ENCODE results near the gene DCXR. TPM values are rescaled to one million over a fixed set of nuclear protein-coding genes. Genes with fewer than 3 reads are reported as not detected.

DCXR gene
- total RNA-seq, 4 donors from 2014 or later: 78.6 to 135 (median 102) TPM

DNA sequence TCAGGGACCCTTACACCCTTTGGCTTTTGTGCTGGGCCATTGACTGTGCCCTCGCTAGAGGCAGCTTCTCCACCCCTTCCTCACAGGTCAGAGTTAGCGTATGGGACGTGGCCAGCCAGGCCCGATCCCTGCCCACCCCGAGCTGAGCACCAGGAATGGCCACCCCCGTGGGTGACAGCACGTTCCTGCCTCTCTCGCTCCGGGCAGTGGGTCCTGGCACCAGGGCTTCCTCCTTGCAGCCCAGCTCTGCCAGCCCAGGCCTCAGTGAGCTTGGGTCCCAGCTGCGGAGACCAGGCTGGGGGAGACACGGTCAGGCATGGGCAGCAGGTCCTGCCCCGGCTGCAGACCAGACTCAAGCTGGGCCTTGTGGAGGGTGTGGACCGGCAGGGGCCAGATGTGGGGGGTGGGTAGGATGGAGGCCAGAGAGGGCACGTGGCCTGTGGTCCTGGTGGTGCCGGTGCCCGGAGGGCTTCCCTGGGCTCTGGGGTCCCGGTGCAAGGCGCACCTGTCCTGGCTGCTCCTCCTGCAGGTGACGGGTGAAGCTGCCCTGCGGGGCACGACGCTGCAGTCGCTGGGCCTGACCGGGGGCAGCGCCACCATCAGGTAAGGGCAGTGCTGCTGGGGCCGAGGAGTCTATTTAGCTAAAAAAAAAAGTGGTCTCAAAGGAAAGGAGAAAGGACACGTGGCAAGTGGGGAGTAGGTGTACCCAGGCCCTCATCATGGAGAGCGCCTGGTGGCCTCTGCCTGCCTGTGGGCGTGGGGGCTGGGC is 41.9 kb downstream of the DCXR start:
- Histone ChIP-seq H3K4me3 (no peak overlapping the region), H3K27ac (replicated peaks in 1 of 4) (no peak overlapping the region)

DNA sequence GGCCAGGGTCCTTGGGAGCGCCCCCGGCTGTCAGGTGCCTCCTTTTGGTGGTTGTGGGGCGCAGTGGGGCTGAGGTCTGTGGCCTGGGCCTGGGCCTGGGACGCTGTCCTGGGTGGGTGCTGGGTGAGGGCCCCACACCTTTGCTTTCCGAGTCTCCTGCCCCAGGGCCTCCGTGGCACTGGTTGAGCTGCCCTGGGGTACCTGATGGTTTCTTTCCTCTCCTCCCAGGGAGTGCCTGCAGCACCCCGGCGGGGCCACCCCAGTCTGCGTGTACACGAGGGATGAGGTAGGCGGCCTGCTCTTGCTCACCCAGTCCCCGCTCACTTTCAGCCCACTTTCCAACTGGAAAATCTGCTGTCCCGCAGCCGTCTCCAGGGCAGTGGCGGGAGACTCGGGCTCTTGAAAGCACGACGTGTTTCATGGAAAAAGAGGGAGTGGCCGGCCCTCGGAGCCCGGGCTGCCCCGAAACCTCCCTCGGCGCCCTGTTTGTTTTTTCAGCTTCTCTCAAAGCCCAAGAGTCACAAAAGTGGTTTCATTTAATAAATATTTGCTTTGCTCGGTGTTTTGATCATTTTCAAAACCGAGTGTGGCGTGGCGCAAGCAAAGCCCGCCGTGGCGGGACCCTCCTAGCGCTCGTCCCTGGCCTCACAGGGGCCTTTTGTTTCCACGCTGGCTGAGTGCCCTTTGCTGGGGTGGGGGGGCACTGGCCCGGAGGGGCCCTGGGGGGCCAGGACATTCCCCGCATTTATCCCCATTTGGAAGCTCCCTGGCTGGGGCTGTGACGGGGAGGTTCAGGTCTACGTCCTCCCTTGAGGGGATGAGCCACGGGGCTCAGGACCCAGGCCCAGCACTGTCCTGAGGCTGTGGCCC is 42.7 kb downstream of the DCXR start:
- H3K4me1 ChIP-seq: peaks cover 14 to 29% (median 23%) of the 10 kb centered on the region in 4 donors
- H3K9me3 ChIP-seq: no peaks in the 10 kb centered on the region
- no peak overlapping the region for H3K27ac ChIP-seq (replicated peaks in 1 of 4)
- intact Hi-C loops (cut with DNase I): no loop called here
- no peak for DNase-seq (ENCODE audit: extremely low spot score)
- H3K36me3 ChIP-seq: peaks cover 0 to 42% (median 34%) of the 10 kb centered on the region in 4 donors
- no peaks in the 10 kb centered on the region for H3K27me3 ChIP-seq
- WGBS: 88% methylated on average over 31 of the region's 39 CpGs
- H3K4me3 ChIP-seq: no peak overlapping the region
- TF ChIP-seq CTCF (IDR thresholded peaks at IDR 0.05) (no peak), POLR2AphosphoS5 (IDR thresholded peaks at IDR 0.05) (no peak), POLR2A (IDR thresholded peaks at IDR 0.05; ENCODE audit: low read depth) (no peak), EP300 (IDR thresholded peaks at IDR 0.05) (no peak)

More for the DNA sequence above, 41.9 kb downstream of the DCXR start:
- WGBS: 87% methylated on average over 19 of the region's 29 CpGs
- Histone ChIP-seq H3K27me3 (no peaks in the 10 kb centered on the region), H3K36me3 (peaks cover 0 to 38% (median 32%) of the 10 kb centered on the region in 4 donors), H3K9me3 (no peaks in the 10 kb centered on the region), H3K4me1 (peaks cover 14 to 29% (median 23%) of the 10 kb centered on the region in 4 donors)
- intact Hi-C loops (cut with DNase I): no loop called here
- DNase-seq (ENCODE audit: extremely low spot score): no peak
- no peak for TF ChIP-seq POLR2A (IDR thresholded peaks at IDR 0.05; ENCODE audit: low read depth)
- TF ChIP-seq POLR2AphosphoS5 (IDR thresholded peaks at IDR 0.05): no peak
- TF ChIP-seq CTCF (IDR thresholded peaks at IDR 0.05): no peak
- TF ChIP-seq EP300 (IDR thresholded peaks at IDR 0.05): no peak

DNA sequence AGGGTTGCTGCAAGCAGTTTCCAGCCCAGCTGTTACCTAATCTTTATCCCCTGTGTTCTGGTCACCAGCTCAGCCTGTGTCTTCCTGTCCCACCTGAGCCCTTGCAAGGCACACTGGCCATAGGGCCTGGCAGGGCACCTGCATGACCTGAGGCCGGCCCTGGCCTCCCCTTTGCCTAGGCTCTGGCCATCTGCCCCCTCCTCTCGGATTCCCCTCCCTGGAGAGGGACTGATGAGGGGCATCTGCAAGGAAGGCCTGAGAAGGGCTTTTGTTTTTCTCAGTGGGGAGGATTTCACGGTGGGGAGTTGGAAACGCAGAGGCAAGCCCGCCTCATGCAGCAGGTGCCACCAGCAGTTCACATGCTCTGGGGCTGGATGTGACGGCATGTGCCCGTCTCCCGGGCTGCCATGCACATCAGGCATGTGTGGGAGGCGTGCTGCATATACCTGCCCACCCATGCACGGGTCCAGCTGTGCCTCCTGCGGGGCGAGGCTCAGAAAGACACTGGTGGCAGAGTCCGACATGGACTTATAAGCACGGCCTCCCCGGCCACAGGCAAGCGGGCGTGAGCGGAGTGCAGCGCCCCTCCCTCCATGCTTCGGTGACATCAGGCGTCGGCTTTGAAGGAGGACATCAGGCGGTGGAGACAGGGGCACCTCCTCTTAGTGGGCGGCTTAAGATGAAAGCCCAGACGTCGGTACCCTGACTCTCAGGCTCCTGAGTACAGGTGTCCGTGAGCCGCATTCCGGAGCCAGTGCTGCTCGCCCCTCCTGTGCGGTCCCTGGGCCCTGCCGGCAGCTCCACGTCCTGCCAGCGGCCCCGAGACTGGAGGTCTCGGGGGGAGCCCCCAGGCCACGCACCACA is 43.5 kb downstream of the DCXR start:
- TF ChIP-seq EP300 (IDR thresholded peaks at IDR 0.05) (no peak), POLR2A (IDR thresholded peaks at IDR 0.05; ENCODE audit: low read depth) (no peak), POLR2AphosphoS5 (IDR thresholded peaks at IDR 0.05) (no peak), CTCF (IDR thresholded peaks at IDR 0.05) (no peak)
- no peaks in the 10 kb centered on the region for H3K9me3 ChIP-seq
- H3K27me3 ChIP-seq: no peaks in the 10 kb centered on the region
- WGBS: 96% methylated on average over 25 of the region's 37 CpGs
- intact Hi-C loops (cut with DNase I): no loop called here
- H3K36me3 ChIP-seq: peaks cover 0 to 47% (median 35%) of the 10 kb centered on the region in 4 donors
- no peak overlapping the region for H3K27ac ChIP-seq (replicated peaks in 1 of 4)
- H3K4me1 ChIP-seq: peaks cover 14 to 29% (median 23%) of the 10 kb centered on the region in 4 donors
- no peak for DNase-seq (ENCODE audit: extremely low spot score)
- H3K4me3 ChIP-seq: no peak overlapping the region

DNA sequence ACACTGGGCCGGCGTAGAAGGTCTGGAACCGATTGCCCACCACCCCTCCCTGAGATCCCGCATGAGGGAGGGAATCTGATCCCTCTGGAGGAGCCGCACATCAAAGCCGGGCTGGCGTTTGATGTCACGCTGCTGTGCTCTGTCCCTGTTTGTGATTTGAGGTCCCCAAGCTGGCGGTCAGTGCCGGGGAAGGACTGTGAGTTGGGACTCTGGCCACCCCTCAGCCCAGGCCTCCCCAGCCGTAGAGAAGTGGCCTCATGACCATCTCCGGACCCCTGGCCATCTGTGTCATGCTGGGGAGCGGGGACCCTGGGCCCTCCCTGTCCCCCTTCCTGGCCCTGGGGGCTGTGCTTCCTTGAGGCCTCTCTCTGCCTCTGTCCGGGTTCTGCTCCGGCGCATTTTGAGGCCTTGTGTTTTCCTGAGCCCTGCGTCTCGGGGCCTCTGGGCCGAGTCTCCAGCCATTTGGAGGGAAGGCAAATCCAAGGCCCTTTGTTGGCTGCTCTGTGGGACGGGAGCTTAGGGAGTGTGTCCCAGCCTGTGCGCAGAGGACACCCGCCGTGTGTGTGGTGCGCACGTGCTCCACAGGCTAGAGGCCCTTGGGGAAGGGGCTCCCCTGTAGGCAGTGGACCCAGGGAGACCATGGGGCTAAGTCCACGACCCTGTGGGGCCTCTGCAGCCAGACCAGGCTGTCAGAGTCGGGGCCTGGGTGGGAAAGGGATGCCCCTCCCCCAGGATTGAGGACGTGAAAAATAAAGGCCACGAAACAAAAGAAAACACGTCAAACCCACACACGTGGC is 45.0 kb downstream of the DCXR start:
- WGBS: 73% methylated on average over 10 of the region's 31 CpGs
- intact Hi-C loops (cut with DNase I): no loop called here
- no peak for TF ChIP-seq EP300 (IDR thresholded peaks at IDR 0.05)
- no peak for TF ChIP-seq POLR2AphosphoS5 (IDR thresholded peaks at IDR 0.05)
- TF ChIP-seq CTCF (IDR thresholded peaks at IDR 0.05): no peak
- no peak for TF ChIP-seq POLR2A (IDR thresholded peaks at IDR 0.05; ENCODE audit: low read depth)
- Histone ChIP-seq H3K4me3 (peak overlapping the region; percentile 13 to 38 (median 24)), H3K36me3 (peaks cover 0 to 51% (median 34%) of the 10 kb centered on the region in 4 donors), H3K9me3 (no peaks in the 10 kb centered on the region), H3K27ac (replicated peaks in 1 of 4) (peak overlapping the region; percentile 54 to 62 (median 56)), H3K4me1 (peaks cover 14 to 29% (median 23%) of the 10 kb centered on the region in 4 donors), H3K27me3 (no peaks in the 10 kb centered on the region)
- no peak for DNase-seq (ENCODE audit: extremely low spot score)
